ENCODE measurements around the gene B3GALT4.

DNA sequence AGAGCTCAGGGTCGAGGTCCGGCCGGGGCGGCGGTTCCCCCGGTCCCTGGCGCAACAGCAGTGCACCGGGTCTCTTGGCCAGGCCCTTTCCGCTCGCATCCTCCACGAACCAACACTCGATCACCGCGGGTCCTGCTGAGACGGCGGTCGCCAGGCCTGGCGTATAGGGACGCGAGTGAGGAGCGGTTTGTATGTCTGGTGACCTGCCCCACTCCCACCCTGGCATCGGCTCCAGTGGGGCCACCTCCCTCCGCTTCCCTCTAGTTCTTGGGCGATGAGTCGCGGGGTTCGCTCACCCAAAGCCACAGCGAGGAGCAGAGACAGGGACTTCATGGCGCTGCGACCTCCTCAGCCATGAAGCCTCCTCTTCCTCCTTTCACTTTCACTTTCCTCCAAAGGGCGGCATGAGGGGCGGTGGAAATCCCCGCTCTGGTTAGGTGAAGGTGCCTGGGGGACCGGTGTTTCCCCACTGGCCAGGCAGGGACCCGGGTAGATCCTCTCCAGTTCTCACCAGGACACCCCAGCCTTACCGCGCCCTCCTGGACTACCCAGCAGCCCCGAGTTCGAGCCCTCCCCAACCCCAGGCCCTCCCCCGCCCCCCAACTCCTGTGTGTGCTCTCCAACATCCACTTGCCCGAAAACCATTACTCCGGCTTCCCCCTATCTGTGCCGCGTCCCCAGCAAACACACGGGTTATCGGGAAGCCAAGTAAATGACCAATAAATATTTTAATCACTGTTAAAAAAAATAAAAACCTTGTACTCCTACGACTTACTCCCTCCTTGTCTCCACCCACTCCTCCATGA is 37.0 kb downstream of the B3GALT4 start, which contains the start of gene TAPBP:
- TF ChIP-seq, protein P1, sequence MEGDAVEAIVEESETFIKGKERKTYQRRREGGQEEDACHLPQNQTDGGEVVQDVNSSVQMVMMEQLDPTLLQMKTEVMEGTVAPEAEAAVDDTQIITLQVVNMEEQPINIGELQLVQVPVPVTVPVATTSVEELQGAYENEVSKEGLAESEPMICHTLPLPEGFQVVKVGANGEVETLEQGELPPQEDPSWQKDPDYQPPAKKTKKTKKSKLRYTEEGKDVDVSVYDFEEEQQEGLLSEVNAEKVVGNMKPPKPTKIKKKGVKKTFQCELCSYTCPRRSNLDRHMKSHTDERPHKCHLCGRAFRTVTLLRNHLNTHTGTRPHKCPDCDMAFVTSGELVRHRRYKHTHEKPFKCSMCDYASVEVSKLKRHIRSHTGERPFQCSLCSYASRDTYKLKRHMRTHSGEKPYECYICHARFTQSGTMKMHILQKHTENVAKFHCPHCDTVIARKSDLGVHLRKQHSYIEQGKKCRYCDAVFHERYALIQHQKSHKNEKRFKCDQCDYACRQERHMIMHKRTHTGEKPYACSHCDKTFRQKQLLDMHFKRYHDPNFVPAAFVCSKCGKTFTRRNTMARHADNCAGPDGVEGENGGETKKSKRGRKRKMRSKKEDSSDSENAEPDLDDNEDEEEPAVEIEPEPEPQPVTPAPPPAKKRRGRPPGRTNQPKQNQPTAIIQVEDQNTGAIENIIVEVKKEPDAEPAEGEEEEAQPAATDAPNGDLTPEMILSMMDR (conservative IDR thresholded peaks at IDR 0.05 in 1 of 2, IDR thresholded peaks at IDR 0.05 in 1 of 2; ENCODE audit: extremely low read depth in 1 of 2, insufficient read depth in 1 of 2, low read depth in 1 of 2, low read length in 2 of 2) = no peak
- no peak for TF ChIP-seq EZH2 (IDR thresholded peaks at IDR 0.05; ENCODE audit: borderline replicate concordance, low read length)

Data from mammary epithelial cell (primary cell).